ENCODE results near the gene CAMK1D.

CAMK1D gene

DNA sequence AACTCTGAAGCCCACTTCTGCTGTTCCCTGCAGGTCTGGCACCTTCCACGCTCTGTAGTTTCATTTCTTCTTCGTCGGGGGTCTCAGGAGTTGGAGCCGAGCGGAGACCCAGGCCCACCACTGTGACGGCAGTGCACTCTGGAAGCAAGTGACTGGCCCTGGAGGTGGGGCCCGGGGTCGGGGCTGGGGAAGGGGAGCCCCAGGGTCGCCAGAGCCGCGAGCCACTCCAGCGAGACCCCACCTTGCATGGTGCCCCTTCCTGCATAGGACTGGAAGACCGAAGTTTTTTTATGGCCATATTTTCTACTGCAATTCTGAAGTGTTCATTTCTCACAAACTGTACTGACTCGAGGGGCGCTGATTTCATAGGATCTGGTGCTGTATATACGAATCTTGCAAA is 479.4 kb downstream of the CAMK1D start:
- DNase-seq (ENCODE audit: low spot score): no peak

DNA sequence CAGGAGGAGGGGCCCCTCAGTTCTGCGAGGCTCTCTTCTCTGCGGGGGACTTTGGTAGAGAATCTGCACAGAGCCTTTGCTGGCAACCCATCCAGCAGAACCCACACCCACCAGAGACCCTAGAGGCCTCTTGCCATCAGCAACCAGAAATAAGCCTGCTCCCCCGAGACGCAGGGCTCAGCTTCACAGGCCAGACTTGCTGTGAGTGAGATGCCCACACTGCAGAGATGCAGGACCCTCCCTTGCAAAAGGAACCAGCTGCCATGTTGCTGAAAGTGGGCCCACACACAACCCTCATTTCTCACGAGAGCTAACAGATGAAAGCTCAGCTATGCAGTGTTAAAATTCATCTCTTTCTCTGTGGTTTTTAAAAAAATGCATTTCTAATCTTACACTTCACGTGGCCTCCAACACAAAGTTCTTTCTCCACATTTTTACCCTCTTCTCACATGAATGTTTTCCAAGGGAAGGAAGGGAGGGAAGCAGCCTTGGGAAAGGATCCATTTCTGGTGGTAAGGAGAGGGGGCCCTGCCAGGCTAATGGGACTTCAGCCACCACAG is 480.6 kb downstream of the CAMK1D start:
- DNase-seq (ENCODE audit: low spot score): no peak

DNA sequence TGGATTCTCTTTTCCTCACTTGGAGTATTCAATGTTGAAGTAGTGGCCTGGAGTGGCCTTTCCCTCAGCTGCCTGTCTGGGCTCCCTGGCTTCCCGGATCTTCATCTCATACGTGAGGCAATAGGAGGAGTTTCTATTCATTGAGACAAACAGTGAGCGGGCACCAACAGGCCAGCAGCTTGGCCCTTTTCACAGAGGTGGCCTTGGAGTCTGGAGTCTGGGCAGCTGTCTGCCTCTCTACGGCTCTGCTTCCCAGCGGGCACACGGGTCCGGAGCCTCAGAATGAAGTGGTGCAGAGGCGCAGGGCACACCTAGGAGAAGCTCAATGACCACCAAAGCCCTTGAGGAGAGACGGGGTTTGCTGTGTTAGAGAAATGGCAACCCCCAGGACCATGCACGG is 482.7 kb downstream of the CAMK1D start:
- no peak for DNase-seq (ENCODE audit: low spot score)

DNA sequence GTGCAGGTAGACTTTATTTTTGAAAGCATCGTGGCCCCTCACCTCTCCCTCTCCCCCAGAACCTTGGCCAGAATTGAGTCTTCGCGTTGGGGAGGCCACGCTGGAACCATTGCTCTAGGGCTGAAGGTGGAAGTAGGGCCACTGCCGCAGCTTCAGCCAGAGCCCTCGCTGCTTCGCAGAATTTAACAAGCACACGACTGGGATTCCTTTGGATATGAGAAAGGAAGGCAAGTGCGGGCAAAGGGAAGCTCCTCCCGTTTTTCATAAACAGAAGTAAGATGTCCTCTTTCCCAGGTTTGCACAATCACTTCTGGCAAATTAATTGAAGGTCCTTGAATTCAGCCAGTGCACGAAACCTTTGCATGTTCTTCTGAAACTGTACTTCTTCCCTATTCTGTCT is 484.1 kb downstream of the CAMK1D start:
- DNase-seq (ENCODE audit: low spot score): no peak

DNA sequence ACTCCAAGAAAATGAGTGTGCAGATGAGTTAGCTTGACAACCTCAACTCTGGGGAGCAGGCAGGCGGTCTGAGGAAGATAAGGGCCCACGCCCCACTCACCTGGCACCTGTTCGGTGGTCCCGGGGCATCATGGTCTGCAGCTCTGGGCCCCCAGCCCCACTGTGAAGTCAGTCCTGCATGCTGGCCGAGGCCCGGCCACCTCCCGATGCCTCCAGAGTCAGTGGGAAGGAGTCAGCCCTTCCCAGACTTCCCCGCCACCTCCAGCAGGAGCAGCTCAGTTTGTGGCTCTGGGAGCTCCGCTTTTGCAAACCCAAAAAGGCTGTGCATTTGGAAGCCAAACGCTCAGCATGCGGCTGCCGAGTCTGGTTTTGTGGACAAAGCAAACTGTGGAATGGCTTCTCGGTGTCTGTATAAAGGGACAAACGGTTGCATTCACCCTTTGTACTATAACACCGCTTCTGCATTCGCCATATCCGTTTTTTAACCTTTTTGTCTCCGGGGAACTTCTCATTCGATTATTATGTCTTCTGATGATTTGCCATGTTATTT is 484.8 kb downstream of the CAMK1D start:
- DNase-seq (ENCODE audit: low spot score): no peak

DNA sequence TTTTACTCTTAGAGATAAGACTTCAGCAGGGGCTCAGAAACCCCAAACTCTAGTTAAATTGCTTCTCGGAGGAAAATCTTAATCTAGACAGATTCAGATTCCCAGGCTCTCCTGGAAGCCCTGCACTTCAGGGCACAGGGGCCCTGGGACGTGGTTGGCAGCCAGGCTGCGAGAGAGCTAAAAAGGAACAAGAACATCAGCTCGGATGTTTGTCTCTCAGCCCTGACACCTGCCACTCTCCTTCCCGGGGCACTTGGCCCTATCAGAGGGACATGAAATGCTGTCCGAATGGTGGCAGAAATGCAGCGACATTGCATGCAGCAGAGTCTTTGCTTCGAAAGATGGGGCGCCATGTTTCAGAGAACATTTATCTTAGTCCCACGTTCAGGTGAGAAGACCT is 485.4 kb downstream of the CAMK1D start:
- DNase-seq (ENCODE audit: low spot score): no peak

DNA sequence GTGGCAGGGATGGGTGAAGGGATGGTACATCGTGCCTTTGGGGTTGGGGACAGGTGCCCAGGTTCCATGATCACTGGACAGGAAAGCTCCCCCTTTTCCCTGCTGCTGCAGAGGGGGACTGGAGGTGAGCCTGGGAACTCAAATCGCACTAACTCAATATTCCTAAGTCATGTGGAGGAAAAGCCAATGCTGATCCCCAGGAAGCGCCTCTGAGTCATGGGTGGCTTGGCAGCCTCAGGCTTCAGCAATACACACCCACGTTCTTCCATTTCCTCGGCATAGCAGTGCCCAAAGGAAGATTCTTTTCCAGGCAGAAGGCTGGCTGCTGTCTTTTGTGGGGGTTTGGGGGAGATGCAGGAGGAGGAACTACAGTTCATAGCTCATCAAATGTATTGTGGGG is 486.4 kb downstream of the CAMK1D start:
- no peak for DNase-seq (ENCODE audit: low spot score)

DNA sequence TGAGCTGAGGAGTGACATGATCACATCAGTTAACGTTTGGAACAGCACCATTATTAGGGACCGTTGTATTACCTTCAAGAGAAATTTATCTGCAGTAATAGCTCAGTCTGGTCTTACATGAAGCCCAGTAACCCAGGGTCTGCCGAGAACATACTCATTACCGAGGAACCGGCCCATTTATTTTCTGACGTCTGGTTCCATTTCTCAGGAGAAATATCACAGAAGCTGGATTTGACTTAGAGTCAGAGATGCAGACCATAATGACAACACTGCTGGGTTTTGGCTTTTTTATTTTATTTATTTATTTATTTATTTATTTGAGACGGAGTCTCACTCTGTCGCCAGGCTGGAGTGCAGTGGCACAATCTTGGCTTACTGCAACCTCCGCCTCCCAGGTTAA is 489.0 kb downstream of the CAMK1D start:
- no peak for DNase-seq (ENCODE audit: low spot score)

DNA sequence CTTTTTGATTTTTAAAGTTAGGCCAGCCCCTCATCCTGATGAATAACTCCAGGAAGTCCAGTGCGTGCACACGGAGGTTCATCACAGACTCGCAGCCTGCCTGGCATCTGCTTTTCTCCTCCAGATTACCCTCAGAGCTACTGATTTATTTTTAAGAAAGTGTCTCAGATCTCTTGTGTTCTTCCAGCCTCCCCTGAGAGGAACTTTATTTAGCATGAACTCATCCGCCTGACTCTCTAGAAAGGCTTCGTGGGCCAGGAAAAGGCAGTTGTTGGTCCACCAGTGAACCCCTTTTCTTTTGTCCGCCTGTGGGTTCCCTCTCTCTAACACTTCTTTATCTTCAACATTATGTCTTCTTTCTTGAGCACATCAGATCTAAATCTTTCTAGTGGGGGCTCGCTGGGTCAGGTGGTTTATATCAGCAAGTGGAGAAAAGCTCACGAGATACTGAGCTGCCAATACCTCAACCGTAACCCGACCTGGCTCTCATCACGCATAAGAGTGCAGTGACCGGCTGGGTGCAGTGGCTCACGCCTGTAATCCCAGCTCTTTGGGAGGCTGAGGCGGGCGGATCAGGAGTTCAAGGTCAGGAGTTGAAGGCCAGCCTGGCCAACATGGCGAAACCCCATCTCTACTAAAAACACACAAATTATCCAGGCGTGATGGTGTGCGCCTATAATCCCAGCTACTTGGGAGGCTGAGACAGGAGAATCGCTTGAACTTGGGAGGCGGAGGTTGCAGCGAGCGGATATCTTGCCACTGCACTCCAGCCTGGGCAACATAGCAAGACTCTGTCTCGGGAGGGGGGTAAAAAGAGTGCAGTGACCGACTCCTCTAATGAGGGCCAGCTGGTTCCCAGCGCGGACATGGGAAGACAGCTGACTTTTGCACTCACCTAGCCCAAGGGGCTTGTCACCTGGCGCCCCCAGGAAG is 489.9 kb downstream of the CAMK1D start:
- no peak for DNase-seq (ENCODE audit: low spot score)

DNA sequence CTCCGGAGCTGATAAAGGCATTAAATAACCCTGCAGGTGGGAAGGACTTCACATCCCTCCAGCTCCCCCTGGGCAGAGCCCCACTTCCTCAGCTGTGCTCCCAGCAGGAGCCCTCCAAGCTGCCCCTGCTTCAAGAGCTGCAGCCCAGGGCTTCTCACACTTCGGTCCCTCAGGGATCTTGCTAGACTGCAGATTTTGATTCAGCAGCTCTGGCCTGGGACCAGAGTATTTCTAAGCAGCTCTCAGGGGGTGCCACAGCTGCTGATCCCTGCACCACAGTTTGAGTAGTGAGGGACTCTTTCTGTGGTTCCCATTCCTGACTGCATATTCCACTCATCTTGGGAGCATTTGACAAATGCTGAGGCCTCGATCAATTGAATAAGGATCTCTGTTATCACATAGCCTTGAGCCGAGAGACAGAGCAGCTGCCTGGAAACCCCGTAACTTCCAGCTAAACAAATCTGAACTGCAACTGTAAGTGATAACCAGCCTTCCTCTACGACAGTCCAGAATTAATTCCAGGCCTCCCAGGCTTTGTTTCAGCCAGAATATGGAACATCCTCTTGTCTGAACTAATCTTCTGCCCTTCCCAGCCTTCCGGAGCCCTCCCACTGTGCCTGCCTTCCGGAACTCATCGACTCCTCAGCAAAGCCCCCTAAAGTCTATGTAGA is 490.7 kb downstream of the CAMK1D start:
- no peak for DNase-seq (ENCODE audit: low spot score)

DNA sequence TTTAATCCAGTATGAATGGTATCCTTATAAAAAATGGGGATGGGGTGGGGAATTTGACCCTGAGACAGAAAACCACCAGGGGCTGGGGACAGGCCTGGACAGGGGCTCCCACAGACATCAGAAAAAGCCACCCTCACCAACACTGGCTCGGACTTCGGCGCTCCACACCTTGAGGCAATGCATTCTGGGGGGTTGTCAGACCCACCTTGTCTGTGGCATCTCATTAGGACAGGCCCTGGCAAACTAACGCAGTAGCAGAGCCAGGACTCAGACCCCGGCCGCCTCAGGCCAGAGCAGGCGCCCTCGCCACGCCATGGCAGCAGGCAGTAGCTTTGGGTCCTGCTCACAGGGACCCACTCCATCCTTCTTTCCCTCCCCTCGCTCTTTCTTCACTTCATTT is 492.1 kb downstream of the CAMK1D start:
- no peak for DNase-seq (ENCODE audit: low spot score)

DNA sequence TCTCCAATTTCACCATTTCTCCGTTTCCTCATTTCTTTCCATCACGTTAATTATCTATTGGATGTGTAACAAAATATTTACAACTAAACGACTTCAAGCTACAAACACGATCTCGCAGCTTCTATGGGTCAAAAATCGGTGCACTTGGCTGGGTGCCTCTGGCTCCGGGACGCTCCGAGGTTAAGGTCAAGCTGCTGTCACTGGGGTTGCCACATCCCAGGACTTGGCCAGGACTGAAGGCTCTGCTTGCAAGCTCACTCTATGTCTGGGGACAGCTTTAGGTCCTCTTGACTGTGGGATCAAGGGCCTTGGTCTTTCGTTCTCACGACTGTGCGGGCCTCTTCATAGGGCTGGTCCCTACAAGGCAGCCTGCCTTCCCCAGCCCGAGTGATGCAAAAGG is 492.5 kb downstream of the CAMK1D start:
- no peak for DNase-seq (ENCODE audit: low spot score)

DNA sequence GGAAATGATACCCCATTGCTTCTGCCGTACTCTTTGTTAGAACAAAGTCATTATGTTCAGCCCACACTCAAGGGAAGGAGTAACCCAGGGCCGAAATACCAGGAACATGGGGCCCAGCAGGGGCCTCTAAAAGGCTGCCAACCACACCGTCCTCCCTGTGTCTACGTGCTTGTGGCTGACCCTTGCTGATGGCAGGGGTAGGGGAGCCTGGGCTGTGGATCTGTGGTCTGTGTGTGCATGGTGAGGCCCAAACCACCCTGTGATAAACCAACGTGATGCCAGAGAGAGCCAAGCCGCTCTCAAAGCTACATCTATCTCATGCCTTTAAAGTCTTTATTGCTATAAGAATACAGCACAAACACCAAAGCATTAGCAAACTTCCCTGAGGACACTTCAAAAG is 493.0 kb downstream of the CAMK1D start:
- no peak for DNase-seq (ENCODE audit: low spot score)

DNA sequence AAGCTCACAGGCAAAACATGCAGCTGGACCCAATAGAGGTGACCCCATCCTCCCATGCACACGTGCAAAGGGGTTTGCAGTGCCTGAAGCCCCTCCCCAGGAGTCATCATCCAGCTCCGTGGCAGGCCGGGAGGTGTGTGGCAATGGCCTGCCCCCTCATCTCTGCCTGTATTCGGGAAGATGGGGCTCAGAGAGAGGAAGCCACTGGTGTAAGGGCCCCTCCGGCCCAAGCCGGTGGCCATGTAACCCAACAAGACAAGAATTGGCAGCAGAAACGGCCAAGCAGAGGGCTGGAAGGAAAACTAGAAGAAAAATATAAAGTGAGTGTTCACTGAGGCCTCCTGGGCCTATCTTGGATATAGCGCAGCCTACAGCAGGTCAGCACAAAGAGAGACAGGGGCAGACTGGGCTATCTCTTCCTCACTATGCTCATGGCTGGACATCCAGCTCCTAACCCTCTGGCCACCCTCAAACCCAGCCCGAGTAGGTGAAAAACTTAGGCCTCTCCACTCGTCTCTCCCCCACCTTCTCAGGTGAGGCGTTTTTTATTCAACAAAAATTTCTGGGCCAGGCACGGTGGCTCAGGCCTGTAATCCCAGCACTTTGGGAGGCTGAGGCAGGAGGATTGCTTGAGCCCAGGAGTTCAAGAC is 494.1 kb downstream of the CAMK1D start:
- no peak for DNase-seq (ENCODE audit: low spot score)

DNA sequence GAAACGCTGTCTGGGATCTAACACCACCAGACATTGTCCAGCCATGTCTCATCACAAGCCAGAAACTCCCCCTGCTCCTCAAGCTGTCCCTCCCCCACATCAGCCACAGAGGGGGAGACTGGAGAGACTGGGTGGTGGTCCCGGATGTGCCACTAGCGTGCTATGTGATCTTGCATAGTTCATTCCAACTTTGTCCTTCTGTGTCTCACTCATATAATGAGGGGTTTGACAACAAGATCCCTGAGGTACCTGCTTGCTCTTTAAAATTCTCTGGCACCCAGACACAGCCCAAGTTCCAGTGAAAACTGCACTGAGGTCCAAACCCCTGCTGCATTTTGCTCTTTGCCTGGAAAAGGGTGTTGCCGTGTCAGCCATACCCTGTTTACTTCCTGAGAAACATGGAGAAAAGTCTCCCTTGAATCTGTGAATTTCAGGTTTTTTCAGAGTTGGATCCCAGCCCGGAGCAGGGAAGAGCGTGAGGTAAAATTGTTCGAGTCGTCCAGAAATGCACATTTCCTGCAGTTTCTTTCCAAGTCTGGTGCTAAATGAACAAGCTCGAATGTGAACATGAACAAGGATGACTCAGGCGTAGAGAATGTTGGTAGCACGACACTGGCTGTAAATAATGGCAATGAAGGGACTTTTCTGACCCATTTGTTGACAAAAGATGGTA is 495.6 kb downstream of the CAMK1D start:
- no peak for DNase-seq (ENCODE audit: low spot score)

DNA sequence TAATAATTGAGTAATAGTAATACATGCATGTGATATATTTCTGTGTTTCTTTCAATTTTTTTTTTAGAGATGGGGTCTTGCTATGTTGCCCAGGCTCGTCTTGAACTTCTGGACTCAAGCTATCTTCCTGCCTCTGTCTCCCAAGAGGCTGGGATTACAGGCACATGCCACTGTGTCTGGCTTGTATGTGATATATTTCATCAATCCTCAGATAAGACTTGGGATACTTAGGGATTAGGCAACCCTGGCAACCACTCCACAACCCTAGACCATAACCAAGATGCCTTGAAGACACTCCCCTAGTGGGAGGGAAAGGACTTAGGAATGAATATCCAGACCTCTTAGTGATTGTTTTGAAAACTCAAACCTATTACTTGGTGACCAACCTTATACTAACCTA is 497.4 kb downstream of the CAMK1D start:
- no peak for DNase-seq (ENCODE audit: low spot score)

DNA sequence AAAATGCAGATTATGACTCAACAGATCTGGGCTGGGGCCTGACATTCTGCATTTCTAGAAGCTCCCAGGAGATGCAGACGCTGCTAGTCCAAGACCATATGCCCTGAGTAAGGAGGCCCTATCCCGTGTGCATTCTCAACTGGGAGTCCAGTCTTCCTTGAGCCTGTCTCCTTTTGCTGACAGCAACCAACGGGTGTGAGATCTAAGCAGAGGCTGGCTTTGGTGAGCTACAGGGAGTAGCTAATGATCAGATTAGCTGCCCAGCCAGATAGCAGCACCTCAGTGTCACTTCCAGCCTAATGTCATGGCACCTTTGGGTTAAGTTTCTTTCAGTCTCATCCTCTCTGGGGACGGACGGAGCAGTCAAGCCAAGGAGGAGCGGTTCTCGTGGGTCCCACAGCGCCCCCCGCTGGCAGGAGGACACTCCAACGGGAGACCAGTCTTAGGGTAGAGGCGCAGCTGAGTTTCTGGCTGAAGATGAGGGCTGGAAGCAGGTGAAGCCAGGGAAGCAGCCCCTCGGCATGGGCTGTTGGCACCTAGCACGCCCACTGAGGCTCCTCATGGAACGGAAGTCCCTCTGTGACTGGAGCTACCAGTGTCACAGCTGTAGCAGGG is 498.1 kb downstream of the CAMK1D start:
- DNase-seq (ENCODE audit: low spot score): no peak

DNA sequence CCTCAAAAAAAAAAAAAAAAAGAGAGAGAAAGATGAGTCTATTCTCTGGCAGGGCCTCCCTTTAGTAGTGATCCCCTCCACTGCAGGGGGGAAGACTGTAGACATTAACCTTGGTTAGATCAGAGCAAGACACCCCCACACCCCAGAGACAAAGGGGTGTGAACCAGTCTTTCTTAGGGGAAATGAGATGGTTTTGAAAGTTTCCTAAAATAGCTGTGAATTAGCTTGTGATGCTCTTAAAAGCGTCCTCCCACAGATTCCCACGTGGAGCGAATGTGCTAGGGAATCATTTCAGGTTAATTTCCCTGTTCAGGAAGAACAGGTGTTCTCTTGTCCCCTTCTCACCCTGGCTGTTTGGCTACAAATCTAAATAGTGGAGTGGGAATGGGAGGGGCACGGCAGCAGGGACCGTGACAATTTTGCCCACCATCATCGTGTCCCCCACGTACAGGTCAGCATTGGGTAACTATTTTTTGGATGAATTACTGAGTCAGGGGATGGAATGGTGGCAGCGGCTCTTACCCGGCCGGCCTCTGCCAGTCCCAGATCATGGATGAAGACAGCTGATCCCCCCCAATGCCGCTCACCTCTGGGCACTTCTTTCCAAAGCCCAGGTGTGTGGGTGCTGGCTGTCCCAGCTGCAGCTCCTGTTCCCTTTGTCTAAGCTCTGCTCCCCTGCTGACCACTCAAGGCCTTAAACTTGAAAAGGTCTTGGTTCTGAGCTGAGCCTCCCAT is 499.3 kb downstream of the CAMK1D start:
- DNase-seq (ENCODE audit: low spot score): no peak

DNA sequence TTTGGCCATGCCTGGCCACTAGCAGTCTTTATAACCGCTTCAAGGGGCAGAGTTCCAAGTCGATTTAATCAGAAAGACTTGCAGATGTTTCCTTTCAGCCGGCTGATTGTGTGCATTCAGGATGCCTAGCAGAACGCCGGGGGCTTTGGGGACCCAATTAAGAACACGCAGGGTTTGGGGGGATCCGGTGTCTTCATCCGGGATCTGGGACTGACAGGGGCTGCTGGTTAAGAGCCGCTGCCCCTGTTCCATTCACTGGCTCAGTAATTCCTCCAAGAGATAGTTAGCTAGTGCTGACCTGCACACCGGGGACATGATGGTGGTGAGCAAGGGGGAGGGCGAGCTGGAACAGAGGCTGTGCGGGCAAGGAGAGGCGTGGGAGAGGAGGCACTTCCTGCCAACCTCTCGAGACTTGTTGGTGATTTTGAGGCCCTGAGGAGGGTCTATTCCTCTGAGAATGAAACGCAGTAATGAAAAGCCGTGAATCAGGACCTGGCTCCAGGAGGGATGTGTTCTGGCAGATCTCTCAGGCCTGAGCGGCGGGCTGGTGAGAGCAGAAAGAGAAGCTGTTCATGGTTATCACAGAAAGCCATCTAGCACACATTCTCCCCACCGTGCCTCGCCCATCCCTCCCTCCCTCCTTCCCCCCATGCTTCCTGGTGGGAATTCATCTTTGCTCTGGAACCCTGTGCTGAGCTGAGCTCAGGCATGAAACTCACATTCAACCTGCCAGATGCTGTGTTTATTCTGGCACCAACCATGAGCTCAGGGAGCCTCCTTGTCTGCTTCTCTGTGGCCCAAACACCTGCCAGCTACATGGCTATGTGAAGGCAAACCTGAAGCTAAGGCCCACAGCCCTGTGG is 500.2 kb downstream of the CAMK1D start:
- DNase-seq (ENCODE audit: low spot score): no peak

DNA sequence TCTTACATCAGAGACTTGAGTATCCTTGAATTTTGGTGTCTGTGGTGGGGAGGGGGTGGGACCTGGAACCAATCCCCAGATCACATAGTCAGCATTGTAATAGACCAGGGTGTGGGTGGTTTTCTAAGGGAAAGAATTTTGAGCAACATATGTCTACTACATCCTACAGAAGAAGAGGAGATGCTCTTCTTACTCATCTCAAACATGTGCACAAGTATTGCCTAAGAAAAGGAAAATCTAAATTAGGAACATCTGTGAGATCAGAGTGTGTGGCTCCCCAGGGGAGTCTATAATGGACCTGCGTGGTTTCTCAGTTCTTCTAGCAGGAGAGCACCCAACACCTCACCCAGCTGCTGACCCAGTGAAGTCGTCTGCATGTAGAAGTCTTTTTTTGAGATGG is 503.3 kb downstream of the CAMK1D start:
- DNase-seq (ENCODE audit: low spot score): no peak

Data from D341Med (cell line).